ENCODE measurements around the gene EVI2B. TPM values are rescaled to one million over a fixed set of nuclear protein-coding genes. Genes with fewer than 3 reads are reported as not detected.

Gene EVI2B
- total RNA-seq, 1 experiment from 2014 or later = not detected

Other genes starting within 250 kb of the EVI2B start
- 12.4 and 20.3 TPM in 2 replicates for gene NF1, start 219.1 kb downstream of the EVI2B start, total RNA-seq (2014; rRNA removed; shearing (Covaris generic); ENCODE audit: low replicate concordance)
- not detected in 2 replicates for gene OMG, start 16.8 kb downstream of the EVI2B start, total RNA-seq (2014; rRNA removed; shearing (Covaris generic); ENCODE audit: low replicate concordance)
- 0.39 and 0.66 TPM in 2 replicates for gene EVI2A, start 7.6 kb upstream of the EVI2B start, total RNA-seq (2014; rRNA removed; shearing (Covaris generic); ENCODE audit: low replicate concordance)
- gene RAB11FIP4, start 77.6 kb upstream of the EVI2B start, total RNA-seq (2014; rRNA removed; shearing (Covaris generic); ENCODE audit: low replicate concordance) = 1.4 and 5.3 TPM in 2 replicates